ENCODE measurements around the gene CLEC2L.
"Not testable (repeated sequence)": the region's sequence is repeated elsewhere in the genome, so short reads cannot be mapped to it uniquely, and the experiment has no call there.

GRCh38 chr7:139553991-139554700 is 30.7 kb downstream of the CLEC2L start:
- not testable (repeated sequence) for TF ChIP-seq CTCF (IDR thresholded peaks at IDR 0.05; ENCODE audit: poor library complexity); EZH2 (IDR thresholded peaks at IDR 0.05; ENCODE audit: borderline replicate concordance)

All from hepatocyte (in vitro differentiated cells).